ENCODE data around the gene MEGF11.

Gene MEGF11

GRCh38 chr15:66136948-66137347 is 116.6 kb downstream of the MEGF11 start:
- Histone ChIP-seq H3K4me1 (ENCODE audit: insufficient read depth, low read length, severe bottlenecking) (peaks cover 40% of the 10 kb centered on the region), H3K9me2 (ENCODE audit: low read depth, low read length) (no peaks in the 10 kb centered on the region), H3K27me3 (ENCODE audit: insufficient read depth, low read length) (no peaks in the 10 kb centered on the region), H4K20me1 (ENCODE audit: insufficient read depth, low read length) (no peaks in the 10 kb centered on the region), H3K4me3 (ENCODE audit: low read depth, low read length, poor library complexity, severe bottlenecking) (no peak overlapping the region), H3K36me3 (ENCODE audit: insufficient read depth, low read length) (peaks cover 39% of the 10 kb centered on the region), H3K9ac (ENCODE audit: low read length) (no peak overlapping the region), H3K27ac (ENCODE audit: low read depth, low read length, poor library complexity, severe bottlenecking) (peak overlapping the region; percentile 48), H3F3A (ENCODE audit: insufficient read depth, low read length) (peaks cover 11% of the 10 kb centered on the region), H3K9me3 (ENCODE audit: low read length) (no peaks in the 10 kb centered on the region), H3K79me2 (ENCODE audit: insufficient read depth, low read length) (no peaks in the 10 kb centered on the region; the same call in 1 of the 2 replicates), H2AFZ (ENCODE audit: low read length) (no peak overlapping the region), H3K4me2 (ENCODE audit: low read length) (no peak overlapping the region)
- TF ChIP-seq EZH2 (IDR thresholded peaks at IDR 0.05; ENCODE audit: borderline replicate concordance, low read length) = no peak
- TF ChIP-seq CTCF (IDR thresholded peaks at IDR 0.05; ENCODE audit: low read length) = no peak

- TF ChIP-seq EZH2 (IDR thresholded peaks at IDR 0.05; ENCODE audit: borderline replicate concordance, low read length) = no peak
- TF ChIP-seq CTCF (IDR thresholded peaks at IDR 0.05; ENCODE audit: low read length) = no peak
- Histone ChIP-seq H3F3A (ENCODE audit: insufficient read depth, low read length) (peaks cover 11% of the 10 kb centered on the region), H3K4me2 (ENCODE audit: low read length) (no peak overlapping the region), H3K79me2 (ENCODE audit: insufficient read depth, low read length) (no peaks in the 10 kb centered on the region; the same call in 1 of the 2 replicates), H4K20me1 (ENCODE audit: insufficient read depth, low read length) (no peaks in the 10 kb centered on the region), H3K4me1 (ENCODE audit: insufficient read depth, low read length, severe bottlenecking) (peaks cover 28% of the 10 kb centered on the region), H3K27me3 (ENCODE audit: insufficient read depth, low read length) (no peaks in the 10 kb centered on the region), H3K27ac (ENCODE audit: low read depth, low read length, poor library complexity, severe bottlenecking) (peak overlapping the region; percentile 48), H2AFZ (ENCODE audit: low read length) (no peak overlapping the region), H3K9me2 (ENCODE audit: low read depth, low read length) (no peaks in the 10 kb centered on the region), H3K9me3 (ENCODE audit: low read length) (no peaks in the 10 kb centered on the region), H3K4me3 (ENCODE audit: low read depth, low read length, poor library complexity, severe bottlenecking) (no peak overlapping the region), H3K9ac (ENCODE audit: low read length) (no peak overlapping the region), H3K36me3 (ENCODE audit: insufficient read depth, low read length) (peaks cover 26% of the 10 kb centered on the region)
Observed at GRCh38 chr15:66135664-66136063, 117.9 kb downstream of the MEGF11 start.

DNA sequence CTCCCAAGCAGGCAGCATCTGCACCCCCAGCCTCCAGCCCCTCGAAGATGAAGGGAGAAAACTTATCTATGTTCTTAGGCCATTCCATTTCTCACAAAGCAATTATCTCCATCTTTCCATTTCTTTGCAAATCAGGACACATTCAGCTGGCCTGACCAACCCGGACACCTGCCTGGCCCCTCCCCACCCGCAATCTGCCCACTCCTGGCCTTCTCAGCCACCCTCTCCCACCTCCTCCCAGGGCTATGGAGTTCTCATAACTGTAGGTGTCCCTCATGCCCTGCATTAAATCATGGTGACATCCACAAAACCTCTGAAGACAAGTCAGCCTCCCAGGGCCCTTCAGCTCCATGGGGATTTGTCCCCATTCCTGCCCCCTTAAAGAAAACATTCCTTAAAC is 119.3 kb downstream of the MEGF11 start:
- Histone ChIP-seq H3K27me3 (ENCODE audit: insufficient read depth, low read length) (no peaks in the 10 kb centered on the region), H3K4me2 (ENCODE audit: low read length) (no peak overlapping the region), H4K20me1 (ENCODE audit: insufficient read depth, low read length) (no peaks in the 10 kb centered on the region), H3F3A (ENCODE audit: insufficient read depth, low read length) (peaks cover 11% of the 10 kb centered on the region; the same call in 1 of the 2 replicates), H3K36me3 (ENCODE audit: insufficient read depth, low read length) (peaks cover 12% of the 10 kb centered on the region), H3K4me3 (ENCODE audit: low read depth, low read length, poor library complexity, severe bottlenecking) (no peak overlapping the region), H2AFZ (ENCODE audit: low read length) (no peak overlapping the region), H3K9me3 (ENCODE audit: low read length) (no peaks in the 10 kb centered on the region), H3K4me1 (ENCODE audit: insufficient read depth, low read length, severe bottlenecking) (peaks cover 15% of the 10 kb centered on the region), H3K9me2 (ENCODE audit: low read depth, low read length) (no peaks in the 10 kb centered on the region), H3K27ac (ENCODE audit: low read depth, low read length, poor library complexity, severe bottlenecking) (no peak overlapping the region), H3K9ac (ENCODE audit: low read length) (no peak overlapping the region), H3K79me2 (ENCODE audit: insufficient read depth, low read length) (no peaks in the 10 kb centered on the region)
- TF ChIP-seq EZH2 (IDR thresholded peaks at IDR 0.05; ENCODE audit: borderline replicate concordance, low read length) (no peak), CTCF (IDR thresholded peaks at IDR 0.05; ENCODE audit: low read length) (no peak)
